GM12892 (cell line): Measurements from ENCODE around the gene TESMIN.

ENCODE experiments used
- POLR2A ChIP-seq: IDR thresholded peaks from 2 replicates; pipeline ENCODE4 v1.6.1; 2011; ENCODE audit warnings: low read depth, low read length, control low read depth
- POLR2AphosphoS5 ChIP-seq: IDR thresholded peaks from 2 replicates; pipeline ENCODE4 v1.6.1; 2011; ENCODE audit warnings: low read depth, low read length, control low read depth

DNA sequence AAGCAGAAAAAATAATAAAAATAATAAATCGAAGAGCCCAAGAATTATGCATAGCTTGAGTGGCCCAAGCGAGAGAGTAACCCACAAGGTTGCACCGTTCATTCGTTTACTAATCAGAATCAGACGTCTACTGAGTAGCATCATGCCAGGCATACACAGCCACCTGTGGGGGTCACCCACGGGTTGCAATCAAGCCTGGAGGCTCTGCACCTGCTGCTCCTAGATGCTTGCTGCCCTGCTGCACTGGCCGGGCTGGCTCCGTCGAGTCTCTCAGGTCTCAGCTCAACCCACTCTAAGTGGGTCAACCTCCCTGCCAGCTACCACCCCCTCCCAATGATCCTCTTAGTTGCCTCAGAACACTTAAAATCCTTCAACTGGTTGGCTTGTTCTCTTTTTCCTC lies 2.0 kb upstream of the TESMIN start:
- TF ChIP-seq POLR2A (no peak), POLR2AphosphoS5 (no peak)
